ENCODE data around the gene PLD2.
"Not testable (repeated sequence)": the region's sequence is repeated elsewhere in the genome, so short reads cannot be mapped to it uniquely, and the experiment has no call there.

Gene PLD2

GRCh38 chr17:4858068-4858881 lies 51.3 kb downstream of the PLD2 start:
- DNase-seq = no peak

- no peak for DNase-seq
Measured at GRCh38 chr17:4858882-4859260, 51.9 kb downstream of the PLD2 start.

GRCh38 chr17:4859816-4860625 lies 53.1 kb downstream of the PLD2 start:
- DNase-seq = no peak

GRCh38 chr17:4860651-4861050 lies 53.7 kb downstream of the PLD2 start:
- DNase-seq = no peak

- DNase-seq = no peak
Measured at GRCh38 chr17:4861052-4861451, 54.1 kb downstream of the PLD2 start.

DNA sequence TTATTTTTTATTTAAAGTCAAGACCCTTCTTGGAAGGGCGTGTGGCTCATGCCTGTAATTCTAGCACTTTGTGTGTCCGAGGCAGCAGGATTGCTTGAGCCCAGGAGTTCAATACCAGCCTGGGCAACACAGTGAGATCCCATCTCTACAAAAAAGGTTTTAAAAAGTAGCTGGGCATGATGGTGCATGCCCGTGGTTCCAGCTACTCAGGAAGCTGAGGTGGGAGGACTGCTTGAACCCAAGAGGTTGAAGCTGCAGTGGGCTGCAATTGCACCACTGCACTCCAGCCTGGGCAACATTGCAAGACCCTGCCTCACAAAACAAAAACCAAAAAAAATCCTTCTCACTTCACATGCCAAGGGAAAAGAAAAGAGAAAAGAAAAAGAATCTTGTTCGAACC lies 55.8 kb downstream of the PLD2 start:
- DNase-seq = no peak

GRCh38 chr17:4863321-4863720 lies 56.4 kb downstream of the PLD2 start:
- no peak for DNase-seq

- not testable (repeated sequence) for DNase-seq
Measured at GRCh38 chr17:4867535-4867934, 60.6 kb downstream of the PLD2 start.

DNA sequence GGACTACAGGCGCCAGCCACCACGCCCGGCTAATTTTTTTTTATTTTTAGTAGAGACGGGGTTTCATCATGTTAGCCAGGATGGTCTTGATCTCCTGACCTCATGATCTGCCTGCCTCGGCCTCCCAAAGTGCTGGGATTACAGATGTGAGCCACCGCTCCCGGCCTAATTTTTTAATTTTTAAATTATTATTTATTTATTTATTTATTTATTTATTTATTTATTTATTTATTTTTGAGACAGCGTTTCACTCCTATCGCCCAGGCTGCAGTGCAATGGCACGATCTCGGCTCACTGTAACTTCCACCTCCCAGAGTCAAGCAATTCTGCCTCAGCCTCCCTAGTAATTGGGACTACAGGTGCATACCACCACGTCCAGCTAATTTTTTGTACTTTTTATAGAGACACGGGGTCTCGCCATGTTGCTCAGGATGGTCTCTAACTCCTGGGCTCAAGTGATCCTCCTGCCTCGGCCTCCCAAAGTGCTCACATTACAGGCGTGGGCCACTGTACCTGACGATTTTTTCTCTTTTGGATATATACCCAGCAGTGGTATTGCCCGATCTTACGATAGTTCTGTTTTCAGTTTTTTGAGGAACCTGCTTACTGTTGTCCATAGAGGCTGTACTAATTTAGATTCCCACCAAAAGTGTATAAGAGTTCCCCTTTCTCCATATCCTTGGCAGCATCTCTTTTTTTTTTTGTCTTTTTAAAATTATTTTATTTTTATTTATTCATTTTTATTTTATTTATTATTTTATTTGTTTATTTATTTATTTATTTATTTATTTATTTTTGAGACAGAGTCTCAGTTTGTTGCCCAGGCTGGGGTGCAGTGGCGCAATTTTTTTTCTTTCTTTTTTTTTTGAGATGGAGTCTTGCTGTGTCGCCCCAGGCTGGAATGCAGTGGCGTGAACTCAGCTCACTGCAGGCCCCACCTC lies 62.4 kb downstream of the PLD2 start:
- DNase-seq = not testable (repeated sequence)

DNA sequence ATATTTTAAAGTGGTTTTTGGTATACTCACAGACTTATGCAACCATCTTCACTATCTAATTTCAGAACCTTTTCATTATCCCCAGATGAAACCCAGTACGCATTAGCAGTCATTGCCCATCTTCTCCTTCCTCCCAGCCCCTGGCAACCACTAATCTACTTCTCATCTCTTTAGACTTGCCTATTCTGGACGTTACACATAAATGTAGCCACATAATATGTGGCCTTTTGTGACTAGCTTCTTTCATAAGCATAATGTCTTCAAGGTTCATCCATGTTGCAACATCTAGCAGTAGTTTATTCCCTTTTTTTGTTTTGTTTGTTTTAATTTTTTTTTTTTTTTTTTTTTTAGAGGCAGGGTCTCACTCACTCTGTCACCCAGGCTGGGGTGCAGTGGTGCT lies 63.9 kb downstream of the PLD2 start:
- no peak for DNase-seq

GRCh38 chr17:4872786-4873185 lies 65.8 kb downstream of the PLD2 start:
- DNase-seq = no peak

All from activated CD4-positive, alpha-beta T cell treated with anti-CD3 and anti-CD28 coated beads, Interleukin-10, Interleukin-2, amounts not matched to agents 100 ng/mL and 50 ng/mL, durations not matched to agents 16 hours and 8 hours (primary cell).